Adrenal gland (tissue), 12 donors: ENCODE data around the gene MOB3C. TPM values are rescaled to one million over a fixed set of nuclear protein-coding genes. Genes with fewer than 3 reads are reported as not detected.

Source experiments
- DNase-seq, 7 donors: peaks; one replicate each; pipeline ENCODE4 v3.0.0-alpha.2; 2019 to 2020
- H3K27ac ChIP-seq, 5 donors: fragments of 200-600 bp; sonication (generic) in 4 of 5; 1 replicate in 3 of 5; 2 replicates in 2 of 5; pipeline versions ENCODE4 v1.5.1 to v1.8.0; 2016 to 2020; ENCODE audit warnings: mild to moderate bottlenecking in 1 of 5
- H3K27me3 ChIP-seq: fragments of 200-600 bp; 2 replicates; pipeline ENCODE4 v1.8.0; 2021
- H3K36me3 ChIP-seq, 2 donors: fragments of 200-600 bp; replicated peaks in 1 of 2; 1 replicate in 1 of 2; 2 replicates in 1 of 2; pipeline versions ENCODE4 v1.5.1 to v1.8.0; 2018 to 2022
- H3K4me1 ChIP-seq, 2 donors: fragments of 200-600 bp; replicated peaks in 1 of 2; 1 replicate in 1 of 2; 2 replicates in 1 of 2; pipeline versions ENCODE4 v1.5.1 to v1.8.0; 2018 to 2021
- H3K4me3 ChIP-seq, 4 donors: fragments of 200-600 bp; sonication (generic) in 3 of 4; one replicate each; pipeline ENCODE4 v1.5.1; 2016 to 2018
- H3K9me3 ChIP-seq, 3 donors: fragments of 200-600 bp; sonication (generic) in 1 of 3; replicated peaks in 1 of 3; 1 replicate in 2 of 3; 2 replicates in 1 of 3; pipeline versions ENCODE4 v1.5.1 to v1.8.0; 2016 to 2021
- CTCF ChIP-seq, 6 experiments: fragments of 450-650 bp in 4 of 6; fragments of 200-600 bp in 2 of 6; sonication (generic) in 1 of 6; IDR thresholded peaks; 1 replicate in 5 of 6; 2 replicates in 1 of 6; pipeline versions ENCODE4 v1.5.1 to v1.8.0; 2016 to 2021; ENCODE audit warnings: antibody characterized with exemption in 6 of 6, mild to moderate bottlenecking in 2 of 6, moderate library complexity in 1 of 6
- POLR2A ChIP-seq, 2 donors: fragments of 450-650 bp; IDR thresholded peaks; one replicate each; pipeline ENCODE4 v1.6.1; 2017; ENCODE audit warnings: antibody characterized with exemption in 2 of 2, mild to moderate bottlenecking in 2 of 2, moderate library complexity in 1 of 2
- WGBS, 4 donors: extraction: QIAGEN DNeasy Blood & Tissue Kit in 2 of 4; methylation state at CpG; one replicate each; pipeline versions ENCODE4 v1.1.5 to v1.1.7; 2013 to 2017; 5-methylcytosine and 5-hydroxymethylcytosine counted together
- intact Hi-C, 2 donors: fragments of 100-400 bp; cut with DNase I; formaldehyde crosslinking; loops; one replicate each; pipeline versions ENCODE4 v1.14.1 to v1.15.0; 2022 to 2023
- polyA plus RNA-seq, 3 donors: library from polyadenylated mRNA; stranded (reverse); fragments of 200-250 nt in 2 of 3; fragments of 350-450 nt in 1 of 3; fragmentation: Illumina TruSeq in 1 of 3; extraction: RNeasy Lipid Tissue Mini Kit (QIAGEN cat#74804) in 1 of 3; gene quantifications; one replicate each; pipeline ENCODE4 v1.2.3, GENCODE V29; 2013 to 2014
- total RNA-seq, 9 donors: library from RNA; depleted of rRNA in 4 of 9; stranded (reverse); fragments of >200 nt in 4 of 9; fragments of 120-200 nt in 1 of 9; fragmentation: NEBNext Ultra II Directional in 1 of 9; extraction: Animal tissue kit (Norgen Biotek cat#: 25700) in 1 of 9; gene quantifications; one replicate each; pipeline versions ENCODE4 v1.1.0 to v1.2.4, GENCODE V29; 2013 to 2023
- donor health status: healthy with polysubstance abuse.
- donor health status: Bipolar disorder and iron deficiency.
- donor health status: DM: yes; HTN: yes; CAD: no.
- donor health status: DM: no; HTN: no; CAD: no.
- donor health status: DM: no; HTN: no; CAD: no.
- donor health status: DM: yes; HTN: yes; CAD: no.

Gene MOB3C
- total and polyA plus RNA-seq, 12 donors: 7.5 to 29.9 (median 17.0) TPM

GRCh38 chr1:46639547-46639946 is 22.9 kb upstream of the MOB3C start:
- no peak overlapping the region for H3K4me3 ChIP-seq
- no peaks in the 10 kb centered on the region for H3K9me3 ChIP-seq
- DNase-seq: no peak
- no peak for TF ChIP-seq POLR2A (IDR thresholded peaks at IDR 0.05)
- no peak for TF ChIP-seq CTCF (IDR thresholded peaks at IDR 0.05)
- H3K4me1 ChIP-seq: peaks cover 4 to 27% of the 10 kb centered on the region in 2 donors
- intact Hi-C loops: no loop called here
- H3K27ac ChIP-seq: no peak overlapping the region
- 91 to 92% (median 91%) methylated on average over 1 of the region's 1 CpG for WGBS, 4 donors
- H3K36me3 ChIP-seq: peaks cover 0 to 19% of the 10 kb centered on the region in 2 donors
- no peaks in the 10 kb centered on the region for H3K27me3 ChIP-seq

- DNase-seq: no peak
- intact Hi-C loops: no loop called here
- no peak for TF ChIP-seq CTCF (IDR thresholded peaks at IDR 0.05)
- no peak for TF ChIP-seq POLR2A (IDR thresholded peaks at IDR 0.05)
- Histone ChIP-seq H3K27ac (no peak overlapping the region), H3K9me3 (no peaks in the 10 kb centered on the region), H3K36me3 (peaks cover 0 to 26% of the 10 kb centered on the region in 2 donors), H3K4me1 (peaks cover 4 to 27% of the 10 kb centered on the region in 2 donors), H3K4me3 (no peak overlapping the region), H3K27me3 (no peaks in the 10 kb centered on the region)
Observed at GRCh38 chr1:46638921-46639320, 22.3 kb upstream of the MOB3C start.

- Histone ChIP-seq H3K9me3 (no peaks in the 10 kb centered on the region), H3K4me3 (no peak overlapping the region), H3K27ac (peak overlapping the region in 1 of 5 donors; percentile 50), H3K4me1 (peaks cover under 1 to 13% of the 10 kb centered on the region in 2 donors), H3K27me3 (no peaks in the 10 kb centered on the region), H3K36me3 (peaks cover 0 to 39% of the 10 kb centered on the region in 2 donors)
- WGBS, 4 donors: 16 to 33% (median 29%) methylated on average over 2 of the region's 2 CpGs
- DNase-seq: no peak
- no peak for TF ChIP-seq POLR2A (IDR thresholded peaks at IDR 0.05)
- TF ChIP-seq CTCF (IDR thresholded peaks at IDR 0.05): no peak
- intact Hi-C loops: no loop called here
Observed at GRCh38 chr1:46637444-46638083, 21.0 kb upstream of the MOB3C start.

GRCh38 chr1:46635205-46635604 is 18.6 kb upstream of the MOB3C start:
- intact Hi-C loops: no loop called here
- Histone ChIP-seq H3K27me3 (no peaks in the 10 kb centered on the region), H3K27ac (no peak overlapping the region), H3K4me3 (no peak overlapping the region), H3K9me3 (no peaks in the 10 kb centered on the region), H3K4me1 (peaks cover 0 to 13% of the 10 kb centered on the region in 2 donors), H3K36me3 (peaks cover 0 to 55% of the 10 kb centered on the region in 2 donors)
- WGBS, 4 donors: 74 to 100% (median 94%) methylated on average over 2 of the region's 2 CpGs
- DNase-seq: no peak
- TF ChIP-seq POLR2A (IDR thresholded peaks at IDR 0.05) (no peak), CTCF (IDR thresholded peaks at IDR 0.05) (no peak)
